Germinal center (tissue), 1 donor: Measurements from ENCODE around the gene ALDH2.
"Not testable (repeated sequence)": the region's sequence is repeated elsewhere in the genome, so short reads cannot be mapped to it uniquely, and the experiment has no call there.

Experiments
- DNase-seq: peaks from one replicate; pipeline ENCODE4 v3.0.0; 2012; ENCODE audit warnings: mixed read lengths, low spot score

The ALDH2 gene

GRCh38 chr12:111759271-111759670, 7.5 kb upstream of the ALDH2 start:
- DNase-seq: no peak

DNA sequence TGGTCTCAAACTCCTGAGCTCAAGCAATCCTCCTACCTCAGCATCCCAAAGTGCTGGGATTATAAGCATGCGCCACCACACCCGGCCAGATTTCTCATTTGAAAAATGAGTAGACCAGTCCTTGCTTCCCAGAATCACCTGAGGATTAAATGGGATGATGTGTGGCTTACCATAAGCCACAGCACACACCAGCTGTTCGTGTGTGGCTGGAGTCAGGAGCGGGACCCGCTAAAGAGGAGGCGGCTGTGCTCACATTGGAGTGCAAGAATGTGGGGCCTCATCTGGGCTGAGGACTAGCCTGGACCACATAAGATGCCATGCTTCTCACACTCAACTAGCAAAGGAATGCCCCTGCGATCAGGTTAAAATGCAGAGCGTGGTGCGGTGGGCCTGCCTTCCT, 6.7 kb upstream of the ALDH2 start:
- no peak for DNase-seq

GRCh38 chr12:111761099-111761498, 5.6 kb upstream of the ALDH2 start:
- peak; percentile 26 for DNase-seq

- peak; percentile 47 for DNase-seq
Observed at GRCh38 chr12:111761706-111762105, 5.0 kb upstream of the ALDH2 start.

- DNase-seq: not testable (repeated sequence)
Observed at GRCh38 chr12:111763552-111763951, 3.2 kb upstream of the ALDH2 start.

DNA sequence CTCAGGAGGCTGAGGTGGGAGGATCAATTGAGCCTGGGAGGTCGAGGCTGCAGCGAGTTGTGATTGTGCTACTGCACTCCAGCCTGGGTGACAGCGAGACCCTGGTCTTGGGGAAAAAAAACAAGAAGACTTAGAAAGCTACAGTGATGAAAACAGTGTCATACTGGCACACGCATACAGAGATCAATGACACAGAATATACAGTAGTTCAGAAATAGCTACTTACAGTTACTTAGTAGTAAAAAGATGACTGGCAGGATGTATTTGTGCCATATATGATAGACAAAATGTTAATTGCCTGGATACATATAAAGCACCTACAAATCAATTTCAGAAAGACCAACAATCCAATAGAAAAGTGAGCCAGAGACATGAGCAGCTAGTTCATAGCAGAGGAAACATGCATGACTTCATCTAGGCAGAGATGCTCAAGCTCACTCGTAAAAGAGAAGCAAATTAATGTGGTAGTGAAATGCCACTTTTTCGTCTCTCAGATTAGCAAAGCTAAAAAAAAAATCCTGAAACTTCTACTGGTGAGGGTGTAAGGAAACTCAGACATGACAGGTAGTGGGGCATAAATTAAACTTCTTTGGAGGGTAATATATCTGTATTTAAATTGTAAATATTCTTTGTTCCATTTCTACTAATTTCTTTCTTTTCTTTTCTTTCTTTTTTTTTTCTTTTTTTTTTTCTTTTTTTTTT, 2.5 kb upstream of the ALDH2 start:
- DNase-seq: peak; percentile 47

GRCh38 chr12:111767362-111768158, 827 bp downstream of the ALDH2 start:
- DNase-seq: no peak

DNA sequence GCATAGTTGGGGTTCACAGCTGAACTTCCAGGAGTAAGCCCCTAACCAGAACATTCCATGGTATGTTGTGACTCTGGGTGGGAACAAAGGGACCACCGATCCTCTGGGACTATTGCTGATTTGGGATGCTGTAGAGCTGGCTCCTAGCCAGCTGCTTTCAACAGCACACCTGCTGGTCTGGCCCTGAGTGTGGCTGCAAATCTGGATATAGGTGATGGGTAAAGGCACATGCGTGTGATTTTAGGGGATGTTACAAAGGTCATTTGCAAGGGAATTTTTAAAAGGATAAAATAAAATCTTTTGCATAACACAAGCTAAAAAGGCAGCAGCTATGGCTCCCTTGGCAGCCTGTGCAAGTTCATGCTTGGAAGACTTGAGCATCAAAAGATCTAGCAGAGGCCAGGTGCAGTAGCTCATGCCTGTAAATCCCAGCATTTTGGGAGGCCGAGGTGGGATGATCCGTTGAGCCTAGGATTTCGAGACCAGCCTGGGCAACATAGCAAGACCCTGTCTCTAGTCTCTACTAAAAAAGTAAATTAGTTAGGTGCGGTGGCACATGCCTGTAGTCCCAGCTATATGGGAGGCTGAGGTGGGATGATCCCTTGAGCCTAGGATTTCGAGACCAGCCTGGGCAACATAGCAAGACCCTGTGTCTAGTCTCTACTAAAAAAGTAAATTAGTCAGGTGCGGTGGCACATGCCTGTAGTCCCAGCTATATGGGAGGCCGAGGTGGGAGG, 1.6 kb downstream of the ALDH2 start:
- no peak for DNase-seq

DNA sequence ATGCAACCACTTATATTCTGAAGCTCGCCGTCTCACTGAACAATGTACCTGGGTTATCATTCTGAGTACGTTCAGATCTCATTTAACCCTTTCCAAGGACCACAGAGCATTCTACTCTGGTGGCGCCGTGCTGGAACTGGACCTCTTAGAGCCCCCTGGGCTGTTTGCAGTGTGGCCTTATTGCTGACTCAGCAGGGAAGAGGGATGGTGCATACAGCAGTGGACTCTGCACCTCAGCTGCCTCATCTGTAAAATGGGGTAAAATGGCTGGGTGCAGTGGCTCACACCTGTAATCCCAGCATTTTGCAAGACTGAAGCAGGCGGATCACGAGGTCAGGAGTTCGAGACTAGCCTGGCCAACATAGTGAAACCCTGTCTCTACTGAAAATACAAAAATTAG, 2.9 kb downstream of the ALDH2 start:
- no peak for DNase-seq

GRCh38 chr12:111773801-111774551, 7.2 kb downstream of the ALDH2 start:
- DNase-seq: peak; percentile 28

DNA sequence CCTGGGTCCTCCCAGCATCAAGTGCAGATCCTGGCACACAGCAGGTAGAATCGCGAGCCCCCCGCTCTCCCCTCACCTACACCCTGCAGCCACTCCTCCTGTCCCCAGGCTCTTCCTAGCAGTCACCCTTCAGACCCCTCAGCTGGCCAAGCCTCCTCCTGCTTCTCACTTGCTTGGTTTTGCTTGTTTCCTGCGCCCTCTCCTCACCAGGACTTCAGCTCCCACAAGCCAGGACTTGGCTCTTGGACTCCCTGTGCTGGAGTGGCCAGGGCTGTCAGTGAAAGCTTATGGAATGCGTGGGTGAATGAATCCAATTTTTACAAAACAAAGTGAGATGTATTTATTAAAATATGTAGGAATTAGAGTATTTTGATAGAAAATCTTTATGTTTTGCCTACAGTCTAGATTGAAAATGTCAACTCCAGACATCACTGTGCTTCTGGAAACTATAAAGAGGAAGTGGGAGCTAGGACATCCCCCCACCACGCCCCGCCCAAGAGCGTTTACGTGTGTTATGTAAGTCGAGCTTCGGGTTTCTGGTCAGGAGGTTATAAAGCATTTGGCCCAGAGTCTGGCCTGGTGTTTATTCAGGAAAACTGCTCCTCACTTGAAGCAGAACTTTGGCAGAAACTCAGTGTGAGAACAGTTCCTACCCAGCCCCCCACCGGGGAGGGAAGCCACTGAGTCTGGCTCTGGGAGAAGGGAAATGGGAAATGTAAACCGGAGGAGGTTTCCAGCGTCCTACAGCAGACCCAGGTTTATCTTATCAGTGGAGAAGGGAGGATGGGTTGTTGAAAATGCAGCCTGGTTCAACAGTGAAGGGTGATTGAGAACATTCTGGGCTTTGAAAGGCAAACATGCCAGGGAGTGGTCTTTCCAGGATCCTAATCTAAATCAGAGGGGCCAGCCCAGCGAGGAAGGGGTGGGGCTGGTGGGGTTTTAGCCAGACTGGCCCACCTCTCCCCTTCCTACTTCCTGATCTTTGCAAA, 8.8 kb downstream of the ALDH2 start:
- peak; percentile 84 for DNase-seq

DNA sequence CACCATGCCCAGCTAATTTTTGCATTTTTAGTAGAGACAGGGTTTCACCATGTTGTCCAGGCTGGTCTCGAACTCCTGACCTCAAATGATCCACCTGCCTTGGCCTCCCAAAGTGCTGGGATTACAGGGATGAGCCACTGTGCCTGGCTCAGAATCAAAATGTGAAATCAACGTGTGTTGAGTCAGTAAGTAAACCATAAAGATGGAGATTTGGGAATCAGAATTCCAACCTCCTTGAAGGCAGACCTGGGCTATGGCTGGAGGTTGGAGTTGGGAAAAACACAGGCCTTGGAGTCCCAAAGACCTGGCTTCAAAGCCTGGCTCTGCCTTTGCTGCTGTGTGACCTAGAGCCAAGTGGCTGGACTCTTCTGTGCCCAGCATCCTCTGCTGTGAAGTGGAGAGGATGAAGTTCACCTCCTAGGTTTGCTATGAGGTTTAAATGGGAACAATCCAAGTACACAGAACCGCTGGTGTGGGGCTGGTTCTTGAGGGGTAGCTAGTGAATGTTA, 10.2 kb downstream of the ALDH2 start:
- no peak for DNase-seq

DNA sequence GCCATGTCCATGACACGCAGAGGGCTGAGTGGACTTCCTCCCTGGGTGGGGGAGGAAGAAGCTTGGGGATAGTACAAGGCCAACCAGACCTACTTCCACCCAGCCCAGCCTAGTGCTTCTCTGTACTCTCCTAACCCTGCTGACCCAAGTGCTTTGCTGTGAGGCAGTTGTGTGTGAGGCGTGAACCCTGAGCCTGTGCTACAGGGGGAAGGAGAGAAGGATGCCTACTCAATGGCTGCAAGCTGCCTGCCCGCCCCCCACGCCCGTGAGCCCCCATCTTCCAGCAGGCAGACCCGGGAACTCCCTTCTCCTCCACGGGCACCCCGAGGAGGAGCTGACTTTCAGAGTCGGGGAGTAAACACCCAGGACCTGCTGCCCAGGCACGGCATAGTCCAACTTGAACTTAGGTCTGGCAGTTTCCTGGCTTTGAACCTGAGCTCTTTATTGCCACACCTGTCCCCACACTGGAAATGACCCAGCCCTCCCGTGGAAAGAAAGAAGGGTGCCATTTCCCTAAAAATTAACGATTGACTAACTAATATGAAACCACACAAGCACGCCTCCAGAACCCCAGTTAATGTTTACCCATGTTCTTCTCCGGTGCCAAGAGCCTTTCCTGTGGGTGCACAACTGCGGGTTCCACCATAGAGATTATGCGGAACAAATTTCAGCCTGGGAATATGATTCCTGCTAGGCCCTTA, 10.8 kb downstream of the ALDH2 start:
- DNase-seq: no peak

DNA sequence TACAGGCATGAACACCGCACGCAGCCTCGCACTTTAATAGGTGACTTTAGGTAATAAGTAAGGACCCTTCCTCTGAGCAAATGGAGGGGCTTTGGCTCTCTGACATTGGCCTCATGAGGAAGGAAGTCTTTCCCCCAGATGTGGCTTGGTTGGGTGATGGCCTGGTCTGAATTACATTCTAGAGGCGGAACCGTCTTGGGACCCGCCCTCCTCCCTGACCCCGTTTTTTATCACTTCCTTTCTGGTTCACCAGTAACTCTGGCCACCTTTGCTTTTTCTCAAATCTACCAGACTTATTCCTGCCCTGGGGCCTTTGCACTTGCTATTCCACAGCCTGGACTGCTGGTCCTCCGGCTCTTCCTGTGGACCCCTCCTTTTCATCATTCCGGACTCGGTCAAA, 13.4 kb downstream of the ALDH2 start:
- DNase-seq: no peak

- DNase-seq: no peak
Observed at GRCh38 chr12:111780615-111781014, 13.9 kb downstream of the ALDH2 start.

DNA sequence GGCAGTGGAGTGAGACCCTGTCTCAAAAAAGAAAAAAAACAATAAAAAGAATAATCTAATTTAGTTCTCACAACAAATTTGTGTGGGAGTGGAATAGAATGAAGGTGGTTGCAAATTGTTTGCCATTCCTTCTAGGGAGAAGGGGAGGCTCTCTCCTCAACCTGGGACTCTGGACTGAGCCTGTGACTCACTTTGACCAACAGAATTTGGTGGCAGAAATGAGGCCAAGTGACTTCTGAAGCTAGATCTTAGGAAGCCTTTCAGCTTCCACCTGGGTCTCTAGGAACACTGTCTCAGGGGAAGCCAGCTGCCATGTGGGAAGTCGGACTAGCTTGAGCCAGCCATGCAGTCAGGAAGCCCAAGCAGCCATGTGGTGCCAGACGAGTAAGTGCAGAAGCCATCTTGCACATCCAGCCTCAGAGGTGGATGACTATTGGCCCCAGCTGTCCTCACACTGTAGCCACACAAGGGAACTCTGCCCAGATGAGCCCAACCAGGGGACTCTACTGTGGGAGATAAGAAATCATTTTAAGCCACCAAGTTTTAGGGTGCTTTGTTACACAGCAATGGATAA, 14.4 kb downstream of the ALDH2 start:
- no peak for DNase-seq

DNA sequence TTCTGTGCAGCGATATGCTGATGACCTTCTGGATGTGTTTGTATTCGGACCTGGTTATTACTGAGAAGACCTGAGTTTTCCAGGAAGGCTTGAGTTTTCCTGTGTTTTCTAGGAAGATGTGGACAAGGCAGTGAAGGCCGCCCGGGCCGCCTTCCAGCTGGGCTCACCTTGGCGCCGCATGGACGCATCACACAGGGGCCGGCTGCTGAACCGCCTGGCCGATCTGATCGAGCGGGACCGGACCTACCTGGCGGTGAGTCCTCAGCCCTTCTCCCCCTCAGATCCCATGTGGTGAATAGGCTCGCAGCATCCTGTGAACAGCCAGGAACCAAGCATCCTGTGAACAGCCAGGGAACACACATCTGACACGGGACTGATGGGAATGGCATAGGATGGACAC, 16.3 kb downstream of the ALDH2 start:
- no peak for DNase-seq

DNA sequence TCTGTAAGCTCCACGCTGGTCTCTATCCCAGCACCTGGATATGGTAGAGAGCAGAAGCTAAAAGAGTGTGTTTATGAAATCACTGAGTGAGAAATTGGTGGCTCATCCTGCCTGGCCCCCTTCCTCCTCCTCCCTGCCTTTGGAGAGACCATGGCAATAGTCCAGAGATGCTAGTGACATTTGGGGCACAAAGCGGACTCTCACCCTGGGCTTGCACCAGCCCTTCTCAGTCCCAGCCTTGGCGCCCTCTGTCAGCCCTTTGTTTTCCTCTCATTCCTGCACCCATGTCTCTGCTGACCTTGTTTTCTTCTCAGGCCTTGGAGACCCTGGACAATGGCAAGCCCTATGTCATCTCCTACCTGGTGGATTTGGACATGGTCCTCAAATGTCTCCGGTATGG, 18.2 kb downstream of the ALDH2 start:
- DNase-seq: no peak

DNA sequence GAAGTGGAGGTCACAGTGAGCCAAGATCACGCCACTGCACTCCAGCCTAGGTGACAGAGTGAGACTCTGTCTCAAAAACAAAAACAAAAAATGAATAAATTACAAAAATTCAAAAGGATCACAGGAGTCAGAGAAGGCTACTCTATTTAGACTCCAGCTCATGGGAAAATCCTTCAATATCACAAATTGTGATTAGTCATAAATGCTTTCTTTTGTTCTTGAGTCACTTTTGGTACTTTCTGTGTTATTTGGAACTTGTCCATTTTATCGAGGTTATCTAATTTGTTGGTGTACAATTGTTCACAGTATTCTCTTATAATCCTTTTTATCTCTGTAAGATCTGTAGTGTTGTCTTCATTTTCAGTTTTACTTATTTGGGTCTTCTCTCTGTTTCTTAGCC, 18.9 kb downstream of the ALDH2 start:
- no peak for DNase-seq

DNA sequence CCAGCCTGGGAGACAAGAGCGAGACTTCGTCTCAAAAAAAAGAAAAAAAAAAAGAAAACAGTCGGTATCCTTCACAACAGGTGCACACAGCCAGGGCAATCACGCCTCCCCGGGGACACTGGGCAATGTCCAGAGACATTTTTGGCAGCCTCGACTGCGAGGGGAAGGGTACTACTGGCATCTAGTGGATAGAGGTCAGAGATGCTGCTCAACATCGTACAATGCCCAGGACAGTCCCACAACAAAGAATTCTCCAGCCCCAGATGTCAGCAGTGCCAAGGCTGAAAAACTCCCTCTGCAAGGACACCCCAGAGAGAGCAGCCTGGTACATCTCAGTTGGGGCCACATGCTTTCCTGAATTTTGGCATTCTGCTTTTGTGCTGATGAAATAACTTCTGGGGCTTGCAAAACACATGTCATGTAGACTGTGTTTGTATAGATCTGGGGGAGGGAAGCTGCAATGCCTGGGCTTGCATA, 21.5 kb downstream of the ALDH2 start:
- DNase-seq: no peak
